ENCODE measurements around the gene HIVEP3. TPM values are rescaled to one million over a fixed set of nuclear protein-coding genes. Genes with fewer than 3 reads are reported as not detected.

Gene HIVEP3
- total RNA-seq, 1 donor: 1.2 TPM

- no peak for DNase-seq (ENCODE audit: low read depth)
- no peak overlapping the region for H3K4me3 ChIP-seq (ENCODE audit: low read depth, low read length)
- TF ChIP-seq, protein P1, sequence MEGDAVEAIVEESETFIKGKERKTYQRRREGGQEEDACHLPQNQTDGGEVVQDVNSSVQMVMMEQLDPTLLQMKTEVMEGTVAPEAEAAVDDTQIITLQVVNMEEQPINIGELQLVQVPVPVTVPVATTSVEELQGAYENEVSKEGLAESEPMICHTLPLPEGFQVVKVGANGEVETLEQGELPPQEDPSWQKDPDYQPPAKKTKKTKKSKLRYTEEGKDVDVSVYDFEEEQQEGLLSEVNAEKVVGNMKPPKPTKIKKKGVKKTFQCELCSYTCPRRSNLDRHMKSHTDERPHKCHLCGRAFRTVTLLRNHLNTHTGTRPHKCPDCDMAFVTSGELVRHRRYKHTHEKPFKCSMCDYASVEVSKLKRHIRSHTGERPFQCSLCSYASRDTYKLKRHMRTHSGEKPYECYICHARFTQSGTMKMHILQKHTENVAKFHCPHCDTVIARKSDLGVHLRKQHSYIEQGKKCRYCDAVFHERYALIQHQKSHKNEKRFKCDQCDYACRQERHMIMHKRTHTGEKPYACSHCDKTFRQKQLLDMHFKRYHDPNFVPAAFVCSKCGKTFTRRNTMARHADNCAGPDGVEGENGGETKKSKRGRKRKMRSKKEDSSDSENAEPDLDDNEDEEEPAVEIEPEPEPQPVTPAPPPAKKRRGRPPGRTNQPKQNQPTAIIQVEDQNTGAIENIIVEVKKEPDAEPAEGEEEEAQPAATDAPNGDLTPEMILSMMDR (IDR thresholded peaks at IDR 0.05; ENCODE audit: insufficient read depth, low read length): no peak
These were observed 229.2 kb downstream of the HIVEP3 start for GRCh38 chr1:41689558-41689981.

GRCh38 chr1:41689139-41689538 is 229.6 kb downstream of the HIVEP3 start:
- DNase-seq (ENCODE audit: low read depth): no peak
- no peak overlapping the region for H3K4me3 ChIP-seq (ENCODE audit: low read depth, low read length)
- TF ChIP-seq, protein P1 (IDR thresholded peaks at IDR 0.05; ENCODE audit: insufficient read depth, low read length): no peak

- no peak for DNase-seq (ENCODE audit: low read depth)
- TF ChIP-seq, protein P1 (IDR thresholded peaks at IDR 0.05; ENCODE audit: insufficient read depth, low read length): no peak
- no peak overlapping the region for H3K4me3 ChIP-seq (ENCODE audit: low read depth, low read length)
These were observed 231.7 kb downstream of the HIVEP3 start for GRCh38 chr1:41687007-41687406.

DNA sequence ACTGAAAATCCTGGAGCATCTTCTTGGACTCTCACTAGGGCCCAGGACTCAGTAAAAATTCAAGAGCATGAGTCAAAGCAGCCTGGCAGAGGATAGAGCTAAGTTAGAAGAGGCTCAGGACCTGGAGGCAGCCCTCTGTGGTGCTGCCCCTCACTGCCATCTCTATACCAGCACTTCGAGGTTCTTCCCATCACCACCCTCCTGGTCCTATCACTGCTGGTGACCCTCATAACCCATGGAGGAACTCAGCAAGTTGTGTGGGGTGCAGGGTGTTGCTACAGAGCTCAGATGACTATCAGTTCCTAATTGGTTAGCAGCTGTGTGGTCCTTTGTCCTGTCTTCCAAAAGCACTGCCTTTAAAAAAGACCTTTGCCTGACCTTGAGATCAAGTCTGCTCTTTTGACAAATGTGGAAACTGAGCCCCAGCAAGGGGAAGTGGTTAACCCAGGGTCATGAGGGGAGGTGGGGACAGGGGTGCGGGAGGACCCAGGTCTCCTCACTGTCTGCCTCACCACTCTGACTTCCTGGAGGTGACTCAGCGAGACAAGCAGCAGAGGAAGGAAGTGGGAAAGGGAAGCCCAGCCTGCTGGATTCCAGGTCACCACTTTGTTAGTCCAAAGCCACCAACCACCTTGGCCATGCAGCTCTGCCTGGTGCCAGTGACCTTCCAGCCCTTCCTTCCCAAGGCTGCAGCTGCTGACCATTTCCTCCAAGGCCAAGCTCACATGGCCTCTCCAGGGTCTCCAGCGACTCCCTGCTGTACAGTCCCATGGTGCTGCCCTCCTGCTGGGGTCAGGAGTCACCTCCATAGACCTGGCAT is 234.8 kb downstream of the HIVEP3 start:
- TF ChIP-seq, protein P1 (IDR thresholded peaks at IDR 0.05; ENCODE audit: insufficient read depth, low read length): no peak
- no peak for DNase-seq (ENCODE audit: low read depth)
- H3K4me3 ChIP-seq (ENCODE audit: low read depth, low read length): no peak overlapping the region

- TF ChIP-seq, protein P1 (IDR thresholded peaks at IDR 0.05; ENCODE audit: insufficient read depth, low read length): no peak
- no peak overlapping the region for H3K4me3 ChIP-seq (ENCODE audit: low read depth, low read length)
- DNase-seq (ENCODE audit: low read depth): no peak
These were observed 235.7 kb downstream of the HIVEP3 start for GRCh38 chr1:41682845-41683625.

- TF ChIP-seq, protein P1 (IDR thresholded peaks at IDR 0.05; ENCODE audit: insufficient read depth, low read length): no peak
- H3K4me3 ChIP-seq (ENCODE audit: low read depth, low read length): no peak overlapping the region
- DNase-seq (ENCODE audit: low read depth): no peak
These were observed 236.6 kb downstream of the HIVEP3 start for GRCh38 chr1:41682149-41682548.

All from fibroblast of the aortic adventitia (primary cell).